ENCODE results near the gene CRYZL1. TPM values are rescaled to one million over a fixed set of nuclear protein-coding genes. Genes with fewer than 3 reads are reported as not detected.
"Not testable (repeated sequence)": the region's sequence is repeated elsewhere in the genome, so short reads cannot be mapped to it uniquely, and the experiment has no call there.

The CRYZL1 gene
- 10 to 100 TPM; 54.8 to 79.4 (median 60.6) TPM for polyA plus RNA-seq (ENCODE audit: insufficient read length in 4 of 4)

DNA sequence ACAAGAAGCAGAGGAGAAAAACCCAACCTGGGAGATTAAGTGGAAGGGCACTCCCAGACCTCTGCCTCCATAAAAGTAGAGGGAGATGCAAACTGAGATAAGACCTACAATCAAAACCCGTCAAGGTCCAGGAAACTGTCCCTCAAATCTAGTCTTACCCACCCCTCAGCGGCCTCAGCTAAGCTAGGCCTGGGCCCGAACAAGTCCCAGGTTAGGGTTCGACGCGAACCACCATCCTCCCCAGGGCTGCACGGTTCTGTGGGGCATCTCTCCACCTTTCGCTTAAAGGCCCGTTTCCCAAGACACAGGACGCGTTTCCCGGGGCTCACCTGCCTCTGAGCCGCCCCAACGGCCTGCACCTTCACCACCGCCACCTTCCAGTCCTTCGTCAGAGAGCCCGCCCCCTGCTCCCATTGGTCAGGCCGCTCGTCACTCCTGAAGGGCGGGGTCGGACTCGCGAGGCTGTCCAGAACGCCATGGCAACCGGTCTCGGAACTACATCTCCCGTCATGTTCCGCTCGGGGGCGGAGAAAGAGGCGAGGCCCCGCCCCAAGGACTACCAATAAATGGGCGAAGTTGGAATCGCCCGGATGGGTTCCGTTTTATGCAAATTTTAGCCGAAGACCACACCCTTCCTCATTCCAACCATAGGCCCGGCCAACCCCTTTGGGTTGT lies at the start of gene CRYZL1:
TSS of gene CRYZL1 (minus strand) at position 390 of the 675 bp plus-strand sequence. CDS start 10,190 bp downstream, outside the sequence.
- DNase-seq (ENCODE audit: low read depth in 4 of 4, low spot score in 2 of 4) = peak; percentile 87 to 100 (median 99)

DNA sequence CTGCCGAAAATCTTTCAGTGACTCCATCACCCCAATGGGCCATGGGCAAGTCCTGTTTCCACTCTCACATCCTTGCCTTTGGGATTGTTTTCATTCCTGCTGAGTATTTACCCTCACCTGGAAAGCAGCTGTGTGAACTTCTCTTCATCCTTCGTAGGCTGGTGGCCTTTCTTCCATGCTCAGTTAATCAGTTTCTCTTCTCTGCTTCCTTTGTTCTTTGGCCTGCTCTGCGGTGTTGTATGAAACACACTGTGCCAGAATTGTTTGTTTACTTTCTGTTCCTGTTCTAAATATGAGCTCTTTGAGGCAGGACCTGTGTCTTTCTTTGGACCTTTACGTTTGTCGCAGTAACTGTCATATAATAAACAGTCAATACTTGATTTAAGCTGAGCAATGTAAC lies 49.3 kb upstream of the CRYZL1 start:
- DNase-seq (ENCODE audit: low read depth in 4 of 4, low spot score in 2 of 4) = no peak

DNA sequence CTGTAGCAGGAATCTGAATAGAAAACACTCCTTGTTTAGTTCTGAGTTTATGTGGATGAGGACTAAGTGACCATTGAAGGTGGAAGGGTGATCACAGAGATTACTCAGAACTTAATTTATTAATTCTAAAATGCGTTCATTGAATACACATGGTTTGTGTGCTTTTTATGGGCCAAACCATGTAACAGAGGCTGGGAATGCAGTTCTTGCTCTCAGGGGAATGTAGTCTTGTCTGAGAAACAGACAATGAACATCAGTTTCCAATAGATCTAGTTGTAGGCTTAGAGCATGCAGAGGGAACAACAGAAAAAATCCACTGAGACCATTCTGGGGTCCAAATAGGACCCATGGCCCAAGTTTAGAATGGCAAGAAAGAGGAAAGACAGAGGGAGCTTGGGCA lies 46.8 kb upstream of the CRYZL1 start:
- DNase-seq (ENCODE audit: low read depth in 4 of 4, low spot score in 2 of 4) = no peak

DNA sequence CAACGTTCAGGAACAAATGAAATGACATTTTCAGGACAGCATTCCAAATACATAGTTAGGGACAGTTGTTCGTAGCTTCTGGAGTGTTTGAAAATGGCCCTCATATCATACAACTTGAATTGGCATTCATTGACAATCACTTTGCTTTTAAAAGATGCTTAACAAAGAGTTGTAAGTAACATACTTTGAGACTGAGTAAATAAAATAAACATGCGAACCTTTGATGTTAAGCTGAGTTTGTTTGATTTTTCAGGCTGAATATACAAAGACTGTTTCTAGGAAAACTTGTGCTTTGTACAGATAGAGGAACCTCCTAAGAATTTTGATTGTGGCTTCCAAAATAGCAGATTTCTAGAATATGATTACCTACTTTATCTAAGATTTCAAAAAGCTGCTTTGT lies 46.1 kb upstream of the CRYZL1 start:
- no peak for DNase-seq (ENCODE audit: low read depth in 4 of 4, low spot score in 2 of 4)

DNA sequence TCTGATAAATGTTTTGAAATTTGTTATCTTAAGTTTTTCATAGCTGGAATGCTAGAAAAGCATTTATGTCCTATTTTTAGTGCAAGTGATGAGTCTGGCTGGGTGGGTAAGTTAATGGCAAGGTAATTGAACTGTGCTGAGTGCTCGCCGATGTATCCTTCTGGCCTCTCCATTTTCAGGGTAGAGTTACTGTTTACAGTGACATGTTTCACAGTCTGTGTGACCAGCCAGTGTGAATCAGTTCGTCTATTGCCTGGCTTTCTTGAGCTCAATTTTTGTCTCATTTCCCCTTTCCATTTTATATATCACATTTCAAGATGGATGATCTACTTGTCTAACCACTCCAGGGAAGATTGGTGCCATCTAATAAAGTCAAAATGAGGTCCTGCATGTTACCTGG lies 44.8 kb upstream of the CRYZL1 start:
- no peak for DNase-seq (ENCODE audit: low read depth in 4 of 4, low spot score in 2 of 4)

DNA sequence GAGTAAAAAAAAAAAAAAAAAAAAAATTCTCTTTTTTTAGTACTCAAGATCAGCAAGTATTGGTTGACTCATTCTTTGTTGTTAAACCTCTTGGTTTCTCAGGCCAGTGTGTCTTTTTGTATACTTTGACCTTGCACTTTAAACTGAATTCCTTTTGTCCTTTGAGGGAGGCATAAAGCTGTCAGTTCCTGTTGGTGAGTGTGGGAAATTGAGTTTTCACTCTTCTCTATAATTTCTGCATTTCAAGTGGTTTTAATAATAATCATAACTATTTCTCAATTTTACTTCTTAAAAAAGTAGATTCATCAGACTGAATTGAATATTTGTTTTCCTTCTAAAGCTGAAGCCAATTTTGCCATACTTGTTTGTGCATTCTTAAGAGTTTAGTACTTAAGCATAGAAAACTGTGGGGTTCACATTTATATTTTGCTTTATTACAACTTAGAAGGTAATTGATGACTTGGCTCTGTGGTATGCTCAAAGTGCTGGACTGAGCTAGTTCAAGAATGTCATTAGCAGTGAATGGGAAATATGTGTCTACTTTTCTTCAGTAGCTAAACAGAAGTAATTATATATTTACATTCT lies 44.2 kb upstream of the CRYZL1 start:
- DNase-seq (ENCODE audit: low read depth in 4 of 4, low spot score in 2 of 4) = no peak

DNA sequence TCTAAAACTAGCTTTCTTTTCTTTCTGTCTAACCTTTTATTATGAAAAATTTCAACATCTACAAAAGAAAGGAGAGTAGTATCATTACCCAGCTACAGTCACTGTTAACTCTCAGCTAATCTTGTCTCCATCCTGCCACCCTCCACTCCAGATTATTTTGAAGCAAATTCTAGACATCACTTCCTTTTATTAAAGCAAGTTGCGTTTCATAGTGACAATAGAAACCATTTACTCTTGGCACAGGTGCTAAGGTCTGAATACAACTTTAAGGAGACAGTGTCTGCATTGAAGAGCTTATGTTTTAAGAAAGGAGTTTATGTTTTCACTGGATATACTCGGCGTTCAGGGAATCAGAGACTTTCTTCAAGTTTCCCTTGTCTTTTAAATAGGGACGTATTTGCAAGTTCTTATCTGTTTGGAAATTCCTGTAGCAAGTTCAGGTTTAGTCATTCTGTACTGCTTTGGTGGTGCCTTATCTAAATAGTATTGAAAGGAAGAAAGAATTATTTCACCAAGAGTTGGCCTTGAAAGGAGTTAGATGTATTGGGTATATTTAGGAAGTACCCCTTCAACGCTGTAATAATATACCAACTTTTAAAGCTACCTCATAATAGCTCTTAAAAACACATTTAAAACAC lies 43.5 kb upstream of the CRYZL1 start:
- no peak for DNase-seq (ENCODE audit: low read depth in 4 of 4, low spot score in 2 of 4)

DNA sequence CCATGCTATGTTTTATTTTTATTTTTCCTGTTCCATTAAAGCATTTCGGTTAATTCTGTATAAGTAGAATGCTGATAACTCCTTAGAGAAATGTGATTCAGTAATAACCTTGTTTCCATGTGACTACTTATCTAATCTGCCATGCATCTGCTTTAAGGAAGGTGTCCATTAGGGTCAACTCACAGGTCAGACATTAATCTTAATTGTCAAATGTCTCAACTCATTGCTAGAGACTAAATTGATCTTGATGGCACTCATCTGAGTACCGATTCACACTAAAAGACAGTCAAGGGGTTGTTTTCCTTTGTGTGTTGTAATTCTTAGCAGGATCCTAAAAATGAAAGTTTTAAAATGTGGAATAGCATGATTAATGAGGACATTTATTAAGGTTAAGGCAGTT lies 42.5 kb upstream of the CRYZL1 start:
- no peak for DNase-seq (ENCODE audit: low read depth in 4 of 4, low spot score in 2 of 4)

DNA sequence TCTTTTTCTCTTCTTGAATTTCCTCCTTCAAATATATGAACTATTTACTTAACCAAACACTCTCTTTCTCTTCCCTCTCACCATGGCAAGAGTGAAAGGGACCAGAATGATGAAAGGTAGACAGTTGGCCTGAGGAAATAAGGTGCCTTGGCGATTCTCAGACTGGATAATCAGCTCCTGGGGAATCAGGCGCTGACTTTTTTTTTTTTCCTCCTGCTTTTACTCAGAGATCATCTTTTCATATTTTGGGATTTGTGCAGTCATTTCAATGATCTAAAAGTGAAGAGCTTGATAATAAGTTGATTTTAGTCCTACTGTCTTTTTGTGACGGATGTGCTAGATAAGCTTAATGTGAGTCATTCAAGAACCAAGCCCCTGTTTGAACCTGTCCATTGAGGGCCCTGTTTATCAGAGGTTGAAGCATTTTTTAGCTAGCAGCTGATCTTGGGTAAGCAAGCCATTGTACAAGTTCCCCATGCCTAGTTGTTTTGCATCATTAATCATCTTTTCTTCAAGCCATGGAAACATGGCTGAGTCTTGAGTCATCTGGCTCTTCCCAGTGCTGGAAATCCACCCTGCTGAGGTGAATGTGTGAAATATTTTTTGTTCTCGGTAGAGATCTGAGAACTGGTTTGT lies 41.6 kb upstream of the CRYZL1 start:
- no peak for DNase-seq (ENCODE audit: low read depth in 4 of 4, low spot score in 2 of 4)

DNA sequence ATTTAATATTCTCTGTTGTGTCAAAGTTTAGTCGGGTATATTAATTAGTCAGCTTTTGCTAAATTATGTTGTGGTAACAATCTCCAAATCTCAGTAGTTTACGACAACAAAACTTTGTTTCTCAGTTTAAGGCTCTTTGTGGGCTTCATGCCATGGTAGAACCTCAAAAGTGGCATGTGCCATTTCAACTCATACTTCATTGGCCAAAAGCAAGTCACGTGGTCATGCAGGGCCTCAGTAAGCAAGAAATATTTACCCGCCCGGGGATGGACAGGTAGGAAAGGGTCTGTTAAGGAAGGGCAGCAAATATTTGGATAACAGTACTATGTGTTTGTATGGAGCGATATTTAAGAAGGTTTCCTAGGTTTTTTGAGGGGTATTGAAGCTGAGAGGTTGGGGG lies 39.3 kb upstream of the CRYZL1 start:
- no peak for DNase-seq (ENCODE audit: low read depth in 4 of 4, low spot score in 2 of 4)

DNA sequence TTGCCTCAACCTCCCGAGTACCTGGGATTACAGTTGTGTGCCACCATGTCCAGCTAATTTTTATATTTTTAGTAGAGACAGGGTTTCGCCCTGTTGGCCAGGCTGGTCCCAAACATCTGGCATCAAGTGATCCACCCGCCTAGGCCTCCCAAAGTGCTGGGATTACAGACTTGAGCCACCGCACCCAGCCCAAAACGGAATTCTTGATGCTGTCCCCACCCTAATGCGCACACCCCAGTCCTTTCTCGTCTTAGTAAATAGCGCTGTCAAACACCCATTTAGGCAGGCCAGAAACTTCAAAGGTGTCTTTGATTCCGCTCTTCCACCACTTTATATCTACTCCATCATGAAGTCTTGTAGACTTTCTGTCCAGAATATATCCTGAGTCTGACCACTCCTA lies 35.9 kb upstream of the CRYZL1 start:
- DNase-seq (ENCODE audit: low read depth in 4 of 4, low spot score in 2 of 4) = no peak

DNA sequence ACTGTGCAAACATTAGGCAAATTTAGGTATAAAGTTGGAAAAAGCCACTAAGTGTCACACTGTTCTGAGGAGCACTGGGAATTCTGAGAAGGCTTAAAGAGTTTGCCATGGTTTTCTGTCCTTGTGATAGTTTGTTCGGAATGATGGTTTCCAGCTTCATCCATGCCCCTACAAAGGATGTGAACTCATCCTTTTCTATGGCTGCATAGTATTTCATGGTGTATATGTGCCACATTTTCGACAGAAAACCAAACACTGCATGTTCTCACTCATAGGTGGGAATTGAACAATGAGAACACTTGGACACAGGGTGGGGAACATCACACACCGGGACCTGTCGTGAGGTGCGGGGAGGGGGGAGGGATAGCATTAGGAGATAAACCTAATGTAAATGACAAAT lies 35.1 kb upstream of the CRYZL1 start:
- not testable (repeated sequence) for DNase-seq (ENCODE audit: low read depth in 4 of 4, low spot score in 2 of 4)

DNA sequence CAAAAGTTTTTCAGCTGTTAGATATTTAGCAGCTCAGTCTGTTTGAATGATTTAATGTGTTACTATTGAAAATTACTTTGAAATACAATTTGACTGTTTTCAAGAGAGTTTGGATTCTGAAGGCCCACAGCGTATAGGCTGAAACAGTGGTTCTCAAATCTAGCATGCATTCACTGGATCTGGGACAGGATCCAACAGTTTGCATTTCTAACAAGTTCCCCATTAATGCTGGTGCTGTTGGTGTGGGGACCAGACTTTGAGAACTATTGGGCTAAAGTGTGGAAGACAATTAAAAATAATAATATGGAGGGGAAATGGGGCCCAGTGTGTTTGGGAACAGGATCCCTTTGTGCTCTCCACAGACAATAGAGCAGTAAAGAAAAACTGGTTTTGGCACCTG lies 32.7 kb upstream of the CRYZL1 start:
- DNase-seq (ENCODE audit: low read depth in 4 of 4, low spot score in 2 of 4) = no peak

DNA sequence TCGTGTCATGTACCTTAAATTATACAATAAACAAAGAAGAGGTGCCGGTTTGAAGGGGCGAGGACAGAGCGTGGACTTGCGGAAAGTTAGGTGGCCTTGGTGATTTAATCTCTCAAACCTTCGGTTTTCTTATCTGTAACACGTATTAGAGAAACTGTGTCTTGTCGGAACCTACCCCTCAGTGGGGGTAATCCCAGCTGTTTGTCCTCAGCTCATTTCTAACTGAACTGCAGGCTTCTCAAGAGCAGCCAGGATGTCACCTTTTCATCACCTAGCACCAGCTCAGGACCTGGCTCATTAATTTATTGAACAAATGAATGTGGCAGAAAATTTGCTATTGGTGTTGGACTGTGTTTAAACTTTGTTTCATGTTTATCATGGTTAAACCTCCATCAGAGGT lies 31.9 kb upstream of the CRYZL1 start:
- no peak for DNase-seq (ENCODE audit: low read depth in 4 of 4, low spot score in 2 of 4)

DNA sequence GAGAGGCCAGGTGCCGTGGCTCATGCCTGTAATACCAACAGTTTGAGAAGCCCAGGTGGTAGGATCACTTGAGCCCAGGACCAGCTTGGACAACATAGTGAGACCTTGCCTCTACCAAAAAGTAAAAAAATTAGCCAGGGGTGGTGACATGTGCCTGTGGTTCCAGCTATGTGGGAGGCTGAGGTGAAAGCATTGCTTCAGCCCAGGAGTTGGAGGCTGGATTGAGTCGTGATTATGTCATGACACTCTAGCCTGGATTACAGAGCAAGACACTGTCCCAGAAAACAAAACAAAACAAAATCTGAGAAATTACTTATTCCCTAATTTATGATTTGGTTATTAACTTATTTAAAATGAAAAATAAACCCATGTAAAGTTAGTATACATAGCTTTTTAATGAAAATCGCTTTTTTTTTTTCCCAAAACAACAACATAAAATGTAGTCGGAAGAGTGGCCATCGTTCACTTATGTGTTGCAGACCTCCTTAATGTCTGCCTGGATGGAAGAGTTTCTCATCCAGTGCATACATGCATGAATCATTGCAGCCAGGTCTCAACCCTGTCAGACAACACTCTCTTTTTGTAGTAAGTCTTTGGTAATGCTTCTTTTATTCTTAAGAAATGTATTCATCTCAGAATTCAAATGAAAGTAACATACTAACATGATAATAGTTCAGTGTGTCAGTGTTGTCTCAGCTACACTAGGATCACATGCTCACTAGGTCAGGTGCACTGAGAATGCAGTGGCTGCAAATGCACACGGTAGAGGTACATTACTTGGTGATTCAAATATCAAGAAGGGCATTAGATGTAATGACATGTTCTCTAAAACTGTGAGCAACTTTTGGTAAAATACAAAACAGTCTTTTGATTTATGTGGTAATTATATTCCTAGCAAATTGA lies 28.8 kb upstream of the CRYZL1 start:
- DNase-seq (ENCODE audit: low read depth in 4 of 4, low spot score in 2 of 4) = no peak

DNA sequence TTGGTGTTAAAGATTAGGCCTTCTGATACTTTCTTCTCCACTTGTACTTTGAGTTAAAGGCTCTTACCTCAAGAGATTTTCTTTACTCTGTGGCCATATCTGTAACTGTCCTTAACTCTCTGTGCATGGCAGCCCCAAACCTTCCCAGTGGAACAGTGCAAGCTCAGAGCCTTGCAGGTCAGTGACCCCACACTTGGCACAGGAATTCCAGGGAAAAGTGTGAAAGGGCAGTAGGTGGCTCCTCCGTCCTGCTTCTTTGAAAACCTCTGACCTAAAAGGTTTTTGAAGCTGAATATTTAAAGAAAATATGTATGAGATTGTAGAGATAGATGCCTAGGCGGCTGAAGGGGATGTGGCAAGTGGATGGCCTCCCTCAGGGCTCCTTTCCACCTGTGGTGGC lies 27.1 kb upstream of the CRYZL1 start:
- DNase-seq (ENCODE audit: low read depth in 4 of 4, low spot score in 2 of 4) = no peak

DNA sequence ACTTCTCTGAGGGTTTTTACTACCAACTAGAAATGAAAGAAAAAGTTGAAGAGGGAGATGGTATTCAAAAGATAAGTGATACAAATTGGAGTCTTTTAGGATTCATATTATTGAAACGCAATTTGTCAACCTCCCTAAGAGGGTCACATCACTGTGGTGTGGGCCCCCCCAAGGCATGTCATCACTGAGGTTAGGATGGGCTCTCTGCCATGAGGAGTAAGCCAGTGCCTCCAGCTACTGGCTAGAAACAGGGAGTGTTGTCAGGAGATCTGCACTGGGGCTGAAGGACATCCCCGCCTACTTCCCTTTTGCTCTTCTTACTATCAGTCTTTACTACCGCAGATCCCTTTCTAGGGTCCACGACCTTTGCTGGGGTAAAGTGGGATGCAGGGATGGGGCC lies 26.6 kb upstream of the CRYZL1 start:
- no peak for DNase-seq (ENCODE audit: low read depth in 4 of 4, low spot score in 2 of 4)

DNA sequence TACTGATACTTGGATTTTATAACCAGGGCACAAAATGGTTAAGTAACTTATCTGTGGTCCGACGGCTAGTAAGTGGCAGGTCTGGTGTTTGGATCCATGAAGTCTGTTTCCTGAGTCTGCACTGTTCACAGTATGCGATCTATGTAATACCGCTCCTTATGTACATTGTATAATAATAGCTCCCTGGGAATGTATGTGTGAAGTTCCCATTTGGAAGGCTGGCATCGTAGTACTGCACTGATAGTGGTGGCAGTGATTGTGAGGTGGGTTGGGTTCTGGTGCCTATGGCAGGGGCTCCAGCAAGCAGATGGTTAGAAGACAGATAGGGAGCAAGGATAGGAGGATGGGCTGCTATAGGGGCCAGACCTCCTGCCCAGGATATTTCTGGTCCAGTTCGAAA lies 26.1 kb upstream of the CRYZL1 start:
- no peak for DNase-seq (ENCODE audit: low read depth in 4 of 4, low spot score in 2 of 4)

DNA sequence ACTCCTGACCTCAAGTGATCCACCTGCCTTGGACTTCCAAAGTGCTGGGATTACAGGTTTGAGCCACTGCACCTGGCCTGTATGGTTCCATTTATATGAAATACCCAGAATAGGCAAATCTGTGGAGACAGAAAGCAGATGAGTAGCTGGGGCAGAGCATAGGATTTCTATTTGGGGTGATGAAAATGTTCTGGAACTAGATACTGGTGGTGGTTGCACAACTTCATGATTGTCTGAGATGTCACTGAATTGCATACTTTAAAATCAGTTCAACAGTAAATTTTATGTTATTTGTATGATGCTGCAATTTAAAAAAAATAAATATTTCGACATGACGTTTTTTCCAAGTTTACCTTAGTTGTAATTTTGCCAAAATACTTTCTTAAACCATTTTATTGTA lies 24.6 kb upstream of the CRYZL1 start:
- no peak for DNase-seq (ENCODE audit: low read depth in 4 of 4, low spot score in 2 of 4)

DNA sequence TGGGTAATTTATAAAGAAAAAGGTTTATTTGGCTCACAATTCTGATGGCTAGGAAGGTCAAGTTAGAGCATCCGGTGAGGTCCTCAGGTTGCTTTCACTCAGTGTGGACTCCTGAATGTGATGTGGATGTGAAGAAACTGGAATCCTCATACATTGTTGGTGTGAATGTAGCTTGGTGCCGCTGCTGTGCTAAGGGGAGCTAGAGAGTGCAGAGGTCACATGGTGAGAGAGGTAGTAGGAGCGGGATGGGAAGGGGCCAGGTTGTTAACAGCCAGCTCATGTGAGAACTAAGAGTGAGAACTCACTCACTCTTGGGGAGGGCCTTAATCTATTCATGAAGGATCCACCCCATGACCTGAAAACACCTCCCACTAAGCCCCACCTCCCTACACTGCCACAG lies 22.6 kb upstream of the CRYZL1 start:
- DNase-seq (ENCODE audit: low read depth in 4 of 4, low spot score in 2 of 4) = no peak

DNA sequence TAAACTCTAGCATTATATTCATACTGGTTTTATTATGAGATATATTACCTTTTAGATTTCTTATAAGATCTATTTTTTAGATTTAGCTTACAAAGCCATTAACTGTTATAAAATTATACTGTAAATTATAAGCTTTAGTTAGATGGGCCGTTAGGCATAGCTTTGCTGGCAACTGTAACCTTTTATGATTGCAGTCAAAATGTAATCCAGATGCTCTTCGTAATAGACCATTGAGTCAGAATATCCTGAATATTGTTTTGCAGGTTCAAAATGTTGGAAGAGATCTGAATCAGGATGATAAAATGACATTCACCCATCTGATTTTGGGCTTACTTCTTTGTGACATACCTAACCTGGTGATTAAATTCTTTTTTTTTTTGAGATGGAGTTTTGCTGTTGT lies 21.7 kb upstream of the CRYZL1 start:
- DNase-seq (ENCODE audit: low read depth in 4 of 4, low spot score in 2 of 4) = no peak

Measured in left renal cortex interstitium (tissue), 4 donors.